Choroid plexus epithelial cell (primary cell): ENCODE results near the gene CALY.
"Not testable (repeated sequence)": the region's sequence is repeated elsewhere in the genome, so short reads cannot be mapped to it uniquely, and the experiment has no call there.

Source experiments
- DNase-seq: peaks from one replicate; pipeline ENCODE4 v3.0.0-alpha.2; 2010; ENCODE audit warnings: low read depth
- H3K4me3 ChIP-seq: 2 replicates; pipeline ENCODE4 v1.5.1; 2011; ENCODE audit warnings: low read depth, mild to moderate bottlenecking, control low read depth, low read length, moderate library complexity
- TF ChIP-seq, protein P1 (sequence below): conservative IDR thresholded peaks from 2 replicates; pipeline ENCODE4 v1.5.1; 2011; ENCODE audit warnings: low read depth, mild to moderate bottlenecking, control low read depth, inconsistent platforms, low read length, moderate library complexity

The CALY gene

GRCh38 chr10:133373174-133374090 is 36.7 kb upstream of the CALY start, which contains the start of gene ECHS1:
TSS of gene ECHS1 (minus strand) at chr10:133373354. CDS start at chr10:133373333, 21 bp downstream.
- TF ChIP-seq, protein P1, sequence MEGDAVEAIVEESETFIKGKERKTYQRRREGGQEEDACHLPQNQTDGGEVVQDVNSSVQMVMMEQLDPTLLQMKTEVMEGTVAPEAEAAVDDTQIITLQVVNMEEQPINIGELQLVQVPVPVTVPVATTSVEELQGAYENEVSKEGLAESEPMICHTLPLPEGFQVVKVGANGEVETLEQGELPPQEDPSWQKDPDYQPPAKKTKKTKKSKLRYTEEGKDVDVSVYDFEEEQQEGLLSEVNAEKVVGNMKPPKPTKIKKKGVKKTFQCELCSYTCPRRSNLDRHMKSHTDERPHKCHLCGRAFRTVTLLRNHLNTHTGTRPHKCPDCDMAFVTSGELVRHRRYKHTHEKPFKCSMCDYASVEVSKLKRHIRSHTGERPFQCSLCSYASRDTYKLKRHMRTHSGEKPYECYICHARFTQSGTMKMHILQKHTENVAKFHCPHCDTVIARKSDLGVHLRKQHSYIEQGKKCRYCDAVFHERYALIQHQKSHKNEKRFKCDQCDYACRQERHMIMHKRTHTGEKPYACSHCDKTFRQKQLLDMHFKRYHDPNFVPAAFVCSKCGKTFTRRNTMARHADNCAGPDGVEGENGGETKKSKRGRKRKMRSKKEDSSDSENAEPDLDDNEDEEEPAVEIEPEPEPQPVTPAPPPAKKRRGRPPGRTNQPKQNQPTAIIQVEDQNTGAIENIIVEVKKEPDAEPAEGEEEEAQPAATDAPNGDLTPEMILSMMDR = no peak
- peak; percentile 91 for DNase-seq

DNA sequence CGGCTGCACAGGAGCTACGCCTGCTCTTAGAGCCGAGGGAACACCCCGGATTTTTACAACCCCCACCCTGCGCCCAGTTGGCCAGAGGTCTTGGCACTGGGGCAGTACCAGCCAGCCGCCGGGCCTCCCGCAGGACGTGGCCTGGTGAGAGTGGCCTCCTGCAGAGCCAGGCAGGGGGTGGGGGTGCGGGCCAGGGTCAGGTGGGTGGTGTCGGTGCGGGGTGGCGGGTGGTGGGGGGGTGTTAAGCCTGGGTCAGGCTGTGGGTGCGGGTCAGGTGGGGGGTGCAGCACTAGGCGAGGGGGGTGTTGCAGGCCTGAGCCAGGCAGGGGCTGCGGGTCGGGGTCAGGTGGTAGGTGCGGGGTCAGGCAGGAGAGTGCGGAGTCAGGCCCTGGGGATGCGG is 35.8 kb upstream of the CALY start:
- peak overlapping the region; percentile 92 for H3K4me3 ChIP-seq
- TF ChIP-seq, protein P1 = no peak
- DNase-seq = no peak

More at GRCh38 chr10:133373174-133374090, 36.7 kb upstream of the CALY start, which contains the start of gene ECHS1:
- H3K4me3 ChIP-seq = peak within 1 kb of the TSS; percentile 92

DNA sequence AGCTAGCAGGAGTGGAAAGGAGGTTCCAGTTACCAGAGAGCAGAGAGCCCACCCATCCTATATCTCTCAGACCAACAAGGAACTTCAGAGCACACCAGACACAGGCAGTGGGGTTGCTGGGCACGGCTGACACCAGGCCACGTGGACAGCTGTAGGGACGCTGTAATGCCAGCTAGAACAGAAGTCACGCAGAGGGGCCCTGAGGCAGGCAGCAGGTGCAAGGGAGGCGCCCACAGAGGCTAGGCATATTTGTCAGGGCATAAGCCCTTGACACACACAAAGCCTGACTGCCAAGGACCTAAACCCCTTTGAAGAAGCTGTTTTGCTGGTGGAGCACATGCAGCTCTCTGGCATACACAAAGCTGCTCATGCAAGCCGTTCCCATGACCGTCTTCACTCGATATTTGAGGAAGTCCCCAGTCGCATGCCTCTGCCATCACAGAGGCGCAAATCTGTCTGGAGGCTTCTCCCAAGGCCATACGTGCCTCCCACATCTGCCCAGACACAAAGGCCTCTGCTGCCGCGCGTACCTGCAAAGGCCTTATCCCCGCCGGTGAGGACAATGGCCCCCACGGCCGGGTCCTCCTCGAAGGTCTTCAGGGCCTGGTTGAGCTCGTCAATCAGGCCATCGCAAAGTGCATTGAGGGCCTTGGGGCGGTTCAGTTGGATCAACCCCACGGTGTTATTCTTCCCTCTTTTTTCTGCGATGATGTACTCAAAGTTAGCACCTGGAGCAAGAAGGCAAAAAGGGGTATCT is 33.5 kb upstream of the CALY start:
- no peak overlapping the region for H3K4me3 ChIP-seq
- DNase-seq = no peak
- TF ChIP-seq, protein P1 = no peak

DNA sequence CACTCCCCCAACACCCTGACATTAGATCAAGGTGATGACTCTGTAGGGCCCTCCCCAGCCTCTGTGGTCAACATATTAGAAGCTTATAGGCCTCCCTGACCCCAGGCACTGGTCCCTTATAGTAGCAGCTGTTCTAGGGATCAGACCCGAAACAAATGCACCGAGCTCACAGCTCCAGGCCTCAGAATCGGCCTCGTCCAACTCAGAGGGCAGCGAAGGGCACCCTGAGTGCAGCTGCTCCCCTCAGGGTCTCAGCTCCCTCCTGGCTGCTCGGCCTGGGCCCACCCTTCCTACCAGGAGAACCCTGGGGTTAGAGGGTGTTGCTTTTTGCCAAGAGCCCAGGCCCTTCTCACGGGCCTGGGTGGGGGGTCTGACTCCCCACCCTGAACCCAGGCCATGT is 31.5 kb upstream of the CALY start:
- DNase-seq = no peak
- no peak overlapping the region for H3K4me3 ChIP-seq
- TF ChIP-seq, protein P1 = no peak

GRCh38 chr10:133367461-133367860 is 30.8 kb upstream of the CALY start:
- not testable (repeated sequence) for H3K4me3 ChIP-seq

GRCh38 chr10:133366751-133367150 is 30.1 kb upstream of the CALY start:
- TF ChIP-seq, protein P1 = no peak
- no peak overlapping the region for H3K4me3 ChIP-seq
- no peak for DNase-seq

More at GRCh38 chr10:133367461-133367860, 30.8 kb upstream of the CALY start:
- not testable (repeated sequence) for DNase-seq

GRCh38 chr10:133366130-133366478 is 29.4 kb upstream of the CALY start:
- DNase-seq = no peak
- TF ChIP-seq, protein P1 = no peak
- no peak overlapping the region for H3K4me3 ChIP-seq
